ENCODE measurements around the gene NEK6. TPM values are rescaled to one million over a fixed set of nuclear protein-coding genes. Genes with fewer than 3 reads are reported as not detected.

NEK6 gene
- polyA plus RNA-seq, 1 experiment, result 128 TPM

- ChIA-PET POLR2A (interaction anchor here (0.6 to 1.8 kb wide), 7 partner anchors 8 to 72 kb away, joined by 3 to 23 read pairs (median 3); no protein-coding TSS in a partner anchor), CTCF (interaction anchor here (1.9 kb wide), 1 partner anchor 171 kb away, joined by 5 read pairs; no protein-coding TSS in a partner anchor)
- Histone ChIP-seq H3K4me3 (ENCODE audit: low read depth, low read length) (no peak overlapping the region), H3K27ac (ENCODE audit: low read depth, low read length) (peak overlapping the region; percentile 93), H3K9me3 (ENCODE audit: control insufficient read depth, insufficient read depth, low read length) (no peaks in the 10 kb centered on the region; the same call in 1 of the 2 replicates), H3K27me3 (ENCODE audit: control insufficient read depth, insufficient read depth, low read length) (no peaks in the 10 kb centered on the region)
- TF ChIP-seq CTCF (IDR thresholded peaks at IDR 0.05; ENCODE audit: low read depth, low read length), result no peak
- no peak for DNase-seq (ENCODE audit: low read depth, low spot score)
Observed at GRCh38 chr9:124297915-124298645, 40.3 kb downstream of the NEK6 start.

- POLR2A ChIA-PET, result interaction anchor here (2.2 kb wide), 1 partner anchor 10 kb away, joined by 5 read pairs; no protein-coding TSS in a partner anchor
- Histone ChIP-seq H3K27me3 (ENCODE audit: control insufficient read depth, insufficient read depth, low read length) (no peaks in the 10 kb centered on the region), H3K27ac (ENCODE audit: low read depth, low read length) (no peak overlapping the region), H3K4me3 (ENCODE audit: low read depth, low read length) (no peak overlapping the region), H3K9me3 (ENCODE audit: control insufficient read depth, insufficient read depth, low read length) (no peaks in the 10 kb centered on the region; the same call in 1 of the 2 replicates)
- no peak for TF ChIP-seq CTCF (IDR thresholded peaks at IDR 0.05; ENCODE audit: low read depth, low read length)
- no peak for DNase-seq (ENCODE audit: low read depth, low spot score)
- CTCF ChIA-PET, result interaction anchor here (1.9 kb wide), 1 partner anchor 172 kb away, joined by 5 read pairs; no protein-coding TSS in a partner anchor
Observed at GRCh38 chr9:124298646-124299235, 41.0 kb downstream of the NEK6 start.

- DNase-seq (ENCODE audit: low read depth, low spot score), result no peak
- TF ChIP-seq CTCF (IDR thresholded peaks at IDR 0.05; ENCODE audit: low read depth, low read length), result no peak
- POLR2A ChIA-PET, result interaction anchor here (2.2 kb wide), 1 partner anchor 10 kb away, joined by 5 read pairs; no protein-coding TSS in a partner anchor
Observed at GRCh38 chr9:124299515-124300090, 41.9 kb downstream of the NEK6 start.

GRCh38 chr9:124300312-124300711 lies 42.6 kb downstream of the NEK6 start:
- H3K27ac ChIP-seq (ENCODE audit: low read depth, low read length), result peak overlapping the region; percentile 39
- POLR2A ChIA-PET, result interaction anchor here (2.2 kb wide), 1 partner anchor 9 kb away, joined by 5 read pairs; no protein-coding TSS in a partner anchor
- TF ChIP-seq CTCF (IDR thresholded peaks at IDR 0.05; ENCODE audit: low read depth, low read length), result no peak
- H3K27me3 ChIP-seq (ENCODE audit: control insufficient read depth, insufficient read depth, low read length), result no peaks in the 10 kb centered on the region
- no peaks in the 10 kb centered on the region; the same call in 1 of the 2 replicates for H3K9me3 ChIP-seq (ENCODE audit: control insufficient read depth, insufficient read depth, low read length)
- H3K4me3 ChIP-seq (ENCODE audit: low read depth, low read length), result no peak overlapping the region
- CTCF ChIA-PET, result no interaction called here
- DNase-seq (ENCODE audit: low read depth, low spot score), result no peak

More at GRCh38 chr9:124299515-124300090, 41.9 kb downstream of the NEK6 start:
- no peak overlapping the region for H3K4me3 ChIP-seq (ENCODE audit: low read depth, low read length)
- CTCF ChIA-PET, result interaction anchor here (1.9 kb wide), 1 partner anchor 173 kb away, joined by 5 read pairs; no protein-coding TSS in a partner anchor
- peak overlapping the region; percentile 21 for H3K27ac ChIP-seq (ENCODE audit: low read depth, low read length)
- H3K27me3 ChIP-seq (ENCODE audit: control insufficient read depth, insufficient read depth, low read length), result no peaks in the 10 kb centered on the region
- no peaks in the 10 kb centered on the region; the same call in 1 of the 2 replicates for H3K9me3 ChIP-seq (ENCODE audit: control insufficient read depth, insufficient read depth, low read length)

All from AG04450 (cell line).